CD1c-positive myeloid dendritic cell (primary cell): ENCODE results near the gene ZNF790.

Experiments used
- DNase-seq: peaks from one replicate; pipeline ENCODE4 v3.0.0-alpha.2; 2016; ENCODE audit errors: extremely low spot score

ZNF790 gene

GRCh38 chr19:36772311-36773222 lies 65.6 kb downstream of the ZNF790 start, which contains the start of gene ZNF850:
Gene ZNF850, minus strand, starts transcription at chr19:36772807. Its CDS starts 10,201 bp downstream, at chr19:36762606.
- DNase-seq = peak; percentile 98

- peak; percentile 67 for DNase-seq
These were observed 66.6 kb downstream of the ZNF790 start for GRCh38 chr19:36771261-36772231.
